Stimulated activated CD8-positive, alpha-beta memory T cell treated with anti-CD3 and anti-CD28 coated beads, Interleukin-7, amount 100 ng/mL, for 24 hours (primary cell): ENCODE measurements around the gene FAM20B.
"Not testable (repeated sequence)": the region's sequence is repeated elsewhere in the genome, so short reads cannot be mapped to it uniquely, and the experiment has no call there.

Experiments used
- DNase-seq: peaks from one replicate; pipeline ENCODE4 v3.0.0-alpha.2; 2020; ENCODE audit warnings: low read depth

FAM20B gene

DNA sequence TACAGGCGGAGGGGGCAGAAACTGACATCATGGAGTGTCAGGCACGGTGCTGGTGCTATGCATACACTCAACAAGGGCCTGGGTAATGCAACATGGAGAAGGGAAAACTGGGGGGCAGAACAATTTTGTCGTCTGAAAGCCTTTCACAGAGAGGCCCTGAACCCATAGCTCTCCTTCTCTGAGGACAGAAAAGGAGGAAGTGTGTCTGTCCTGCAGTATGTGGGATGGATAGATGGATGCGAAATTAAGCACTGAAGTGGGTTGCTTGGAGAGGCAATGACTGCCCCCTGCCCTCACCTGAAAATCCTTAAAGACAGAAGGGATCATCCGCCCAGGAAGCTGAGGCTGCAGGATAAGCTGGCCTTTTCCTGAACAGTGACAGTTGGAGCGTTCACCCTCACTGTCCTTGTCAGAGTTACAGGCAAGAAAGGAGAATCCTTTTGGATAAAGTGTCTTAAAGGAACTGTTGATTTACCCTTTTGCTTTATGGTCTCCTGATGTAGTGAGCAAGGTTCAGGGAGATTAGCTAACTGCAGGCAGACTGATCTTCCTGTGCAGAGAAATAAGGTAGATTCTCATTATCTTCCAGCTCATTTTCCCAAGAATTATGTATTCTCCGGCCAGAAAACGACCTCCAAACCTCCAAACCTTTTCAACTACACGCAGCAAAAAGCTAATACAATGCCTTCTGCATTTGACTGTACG, 1.6 kb upstream of the FAM20B start:
- DNase-seq, result no peak

DNA sequence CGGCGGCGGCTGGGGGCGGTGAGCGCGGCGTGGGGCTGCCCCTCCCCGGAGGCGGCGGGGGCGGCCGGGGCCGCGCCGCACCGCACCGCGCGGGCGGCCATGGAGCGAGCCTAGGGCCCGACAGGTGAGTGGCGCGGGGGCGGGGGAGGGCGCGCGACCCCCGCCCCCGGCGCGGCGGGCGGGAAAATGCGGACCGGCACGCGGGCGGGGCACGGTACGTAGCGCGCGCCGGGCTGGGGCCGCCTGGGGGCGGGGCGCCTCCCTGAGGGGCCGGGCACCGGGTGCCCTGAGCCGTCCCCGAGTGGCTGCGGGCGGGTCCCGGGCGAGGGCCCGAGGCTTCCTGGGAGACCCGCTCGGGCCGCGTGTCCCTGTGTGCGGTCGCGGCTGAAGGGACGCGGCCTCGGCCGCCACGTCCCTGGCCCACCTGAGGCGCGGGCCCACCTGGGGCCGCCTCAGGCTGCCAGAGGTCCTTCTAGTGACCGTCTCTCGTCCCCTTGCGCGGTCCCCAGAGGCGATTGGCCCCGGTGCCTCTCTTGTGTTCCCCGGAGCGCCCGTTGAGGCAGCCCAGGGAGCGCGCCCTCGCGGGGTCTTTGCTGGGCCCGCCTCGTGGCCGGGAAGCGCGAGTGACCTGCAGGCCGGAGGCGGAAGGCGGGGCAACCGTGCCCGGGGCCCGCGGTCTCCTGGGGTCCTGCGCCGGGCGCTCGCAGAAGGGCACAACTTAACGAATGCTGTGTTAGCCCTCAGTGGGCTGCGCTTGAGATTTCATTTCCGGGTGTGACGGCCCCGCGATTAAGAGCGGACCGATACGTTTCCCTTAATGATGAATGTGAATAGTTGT, 500 bp downstream of the FAM20B start:
- peak; percentile 41 for DNase-seq

DNA sequence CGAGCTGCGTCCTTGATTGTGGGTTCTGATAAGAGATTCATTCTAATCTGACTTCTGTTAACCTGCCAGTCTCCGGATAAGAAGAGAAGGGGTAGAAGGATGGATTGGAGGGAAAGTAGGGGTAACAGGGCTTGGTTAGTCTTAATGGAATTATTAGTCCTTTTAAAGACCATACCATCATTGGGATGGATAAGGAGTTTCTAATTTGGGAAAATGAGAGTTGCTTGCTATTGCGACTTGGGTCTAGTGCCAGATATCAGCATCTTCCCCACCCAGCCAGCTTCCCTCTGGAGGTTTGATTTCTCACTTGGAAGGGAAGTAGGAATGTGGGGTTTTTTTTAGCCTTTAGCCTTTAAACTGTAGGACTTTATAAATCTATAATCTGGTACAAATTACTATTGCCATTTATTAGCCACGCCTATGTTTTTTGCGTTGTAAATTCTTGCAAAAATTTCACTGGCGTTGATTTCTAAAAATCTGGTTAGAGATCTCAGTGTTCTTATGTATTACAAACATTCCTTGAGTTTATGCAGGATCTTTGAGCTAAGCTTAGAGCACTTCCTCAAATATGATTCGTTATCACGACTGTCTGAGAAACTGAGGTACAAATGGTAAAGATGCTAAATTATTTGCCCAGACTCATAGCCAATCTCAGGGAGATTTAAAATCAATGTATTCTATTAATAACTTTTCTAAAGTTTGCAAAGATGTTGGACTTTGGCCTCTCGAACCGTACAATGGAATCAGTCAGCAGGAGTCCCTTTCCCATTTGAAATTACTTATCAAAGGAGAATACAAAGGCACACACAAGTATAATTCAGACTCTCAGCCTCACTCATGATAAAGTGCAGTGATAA, 1.3 kb downstream of the FAM20B start:
- no peak for DNase-seq

DNA sequence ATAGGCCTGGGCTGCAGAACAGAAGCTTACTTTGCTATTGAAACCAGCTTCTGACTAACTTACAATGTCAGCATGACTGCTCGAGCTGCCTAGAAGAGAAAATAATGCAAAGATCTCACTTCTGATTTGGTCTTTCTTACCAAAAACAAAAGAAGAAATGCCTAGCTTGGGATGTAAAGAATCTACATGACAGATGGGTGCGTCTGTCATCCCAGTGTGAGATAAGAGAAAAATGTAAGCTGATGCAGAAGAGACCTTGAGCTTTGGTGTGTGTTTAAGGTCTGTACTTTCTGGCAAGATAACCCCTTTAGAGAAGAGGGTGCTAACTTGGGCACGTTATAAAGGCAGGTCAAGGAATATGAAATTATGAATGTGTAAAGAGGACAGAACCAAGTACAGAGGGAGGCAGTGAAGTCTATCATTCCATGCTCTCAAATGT, 3.6 kb downstream of the FAM20B start:
- no peak for DNase-seq

DNA sequence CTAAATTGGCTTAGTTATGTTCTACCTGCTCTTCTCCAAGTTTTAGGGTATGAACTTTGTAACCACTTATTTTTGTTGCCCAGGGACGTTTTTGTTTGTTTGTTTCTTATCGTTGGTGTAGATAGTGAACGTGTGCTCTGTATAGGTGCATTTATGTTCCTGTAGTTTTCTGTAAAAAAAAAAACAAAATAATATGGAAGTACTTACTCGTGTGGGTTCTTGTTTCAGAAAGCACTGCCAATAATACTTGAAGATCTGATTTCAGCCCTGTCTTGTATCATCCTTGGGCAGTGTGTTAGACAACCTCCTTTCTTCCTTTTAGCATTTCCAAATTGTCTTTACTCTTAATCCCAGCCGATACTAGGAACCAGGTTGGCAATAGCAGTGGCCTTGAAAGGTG, 4.4 kb downstream of the FAM20B start:
- DNase-seq, result no peak

DNA sequence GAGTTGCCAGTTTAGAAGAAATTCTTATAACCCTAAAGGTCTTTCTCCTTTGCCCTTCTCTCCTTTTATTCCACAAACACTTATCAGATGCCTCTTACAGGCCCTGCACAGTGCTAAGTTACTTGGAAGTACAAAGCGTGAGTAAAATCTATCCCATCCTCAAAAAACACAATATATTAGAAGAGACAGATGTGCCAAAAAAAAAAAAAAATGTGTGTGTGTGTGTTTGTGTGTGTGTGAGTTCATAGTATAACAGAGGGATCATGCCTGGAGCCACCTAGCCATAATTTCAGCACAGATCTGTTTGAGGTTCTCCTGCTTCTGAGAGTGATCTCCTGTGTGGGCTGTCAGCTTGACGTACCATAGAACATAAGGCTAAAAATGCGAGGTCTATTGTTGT, 5.0 kb downstream of the FAM20B start:
- DNase-seq, result no peak

DNA sequence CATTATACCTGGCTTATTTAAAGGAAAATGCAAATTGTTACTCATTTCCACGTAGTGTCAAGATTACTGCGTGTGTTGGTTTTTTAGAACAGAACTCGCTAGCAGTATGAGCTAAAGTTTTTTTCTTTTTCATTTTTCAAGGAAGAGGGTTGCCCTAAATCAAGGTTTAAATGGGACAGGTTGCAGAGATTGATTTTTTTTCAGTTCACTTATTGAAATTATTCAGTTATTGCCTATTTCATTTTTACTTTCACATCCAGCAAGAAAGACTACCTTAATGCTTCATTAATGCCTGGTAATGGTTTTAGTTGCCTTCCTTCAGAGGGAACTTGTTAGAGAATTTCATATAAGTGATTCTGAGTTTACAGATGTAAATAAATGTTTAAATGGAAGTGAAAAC, 5.6 kb downstream of the FAM20B start:
- DNase-seq, result no peak

DNA sequence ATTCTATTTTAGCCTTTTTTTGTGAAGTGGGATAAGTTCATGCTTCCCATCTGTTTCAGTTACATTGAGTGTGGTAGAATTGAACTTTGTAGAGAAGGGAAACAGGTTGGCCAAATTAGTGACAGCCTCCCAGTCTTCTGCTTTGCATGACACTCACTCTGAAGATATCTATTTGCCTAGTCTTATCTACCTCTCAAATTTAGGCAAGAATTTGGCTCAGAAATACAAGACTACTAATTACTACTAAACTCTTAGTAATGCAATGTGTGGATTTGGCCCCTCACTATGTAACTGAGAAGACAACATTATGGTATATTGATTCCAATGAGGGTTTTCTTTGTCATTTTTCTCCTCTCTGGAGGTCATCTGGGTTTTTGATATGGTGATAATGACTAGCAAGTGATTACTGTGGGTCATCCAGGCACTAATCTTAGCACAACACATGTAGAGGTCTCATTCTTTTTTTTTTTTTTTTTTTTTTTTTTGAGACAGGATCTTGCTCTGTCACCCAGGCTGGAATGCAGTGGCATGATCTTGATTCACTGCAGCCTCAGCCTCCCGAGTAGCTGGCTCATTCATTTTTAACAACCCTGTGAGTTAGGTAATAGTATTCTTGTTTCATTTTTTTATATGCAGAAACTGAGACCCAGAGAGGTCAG, 6.3 kb downstream of the FAM20B start:
- no peak for DNase-seq

DNA sequence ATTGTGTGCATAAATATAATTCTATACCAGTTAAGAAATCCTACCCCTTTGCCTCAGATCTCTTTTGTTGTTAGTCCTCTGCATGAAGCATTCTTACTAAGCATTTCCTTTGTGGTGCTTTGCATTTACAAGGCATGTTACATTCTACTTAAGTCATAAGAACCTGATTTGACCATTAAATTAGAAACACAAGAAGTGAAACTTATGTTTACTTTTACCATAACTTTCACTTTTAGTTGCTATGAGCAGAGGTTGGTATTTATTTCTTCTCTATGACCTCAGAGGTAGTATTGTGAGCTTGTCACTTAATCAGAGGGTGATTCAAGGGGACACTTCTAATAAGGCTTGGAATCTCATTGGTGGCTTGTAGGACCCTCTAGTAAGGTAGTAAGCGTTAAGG, 9.0 kb downstream of the FAM20B start:
- no peak for DNase-seq

DNA sequence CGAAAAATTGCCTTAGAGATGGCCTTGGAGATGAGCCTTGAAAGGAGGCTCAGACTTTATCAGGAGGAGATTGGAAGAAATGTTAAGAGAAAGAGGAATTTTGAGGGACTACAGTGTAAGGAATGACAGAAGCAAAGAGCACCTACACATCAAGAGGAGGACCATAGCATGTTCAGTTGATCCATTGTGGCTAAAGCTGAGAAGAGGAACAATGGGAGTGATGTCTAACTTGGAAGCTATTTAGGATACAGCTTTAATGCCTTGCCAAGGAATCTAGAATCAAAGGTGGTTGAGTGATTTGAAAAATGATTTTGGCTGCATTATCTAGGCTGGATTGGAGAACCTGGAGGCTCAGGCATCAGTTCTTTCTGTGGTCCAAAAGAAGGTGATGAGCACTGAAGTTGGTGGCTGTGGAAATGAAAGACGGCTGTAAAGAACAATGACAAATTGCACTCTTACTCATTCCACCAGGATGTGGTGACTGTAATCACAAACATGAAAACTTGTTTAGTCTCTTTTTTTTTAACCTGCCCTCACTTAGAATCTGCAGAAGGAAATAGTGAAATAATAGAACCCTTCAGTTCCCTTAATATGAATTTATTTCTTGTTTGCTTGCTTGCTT, 11.3 kb downstream of the FAM20B start:
- no peak for DNase-seq

DNA sequence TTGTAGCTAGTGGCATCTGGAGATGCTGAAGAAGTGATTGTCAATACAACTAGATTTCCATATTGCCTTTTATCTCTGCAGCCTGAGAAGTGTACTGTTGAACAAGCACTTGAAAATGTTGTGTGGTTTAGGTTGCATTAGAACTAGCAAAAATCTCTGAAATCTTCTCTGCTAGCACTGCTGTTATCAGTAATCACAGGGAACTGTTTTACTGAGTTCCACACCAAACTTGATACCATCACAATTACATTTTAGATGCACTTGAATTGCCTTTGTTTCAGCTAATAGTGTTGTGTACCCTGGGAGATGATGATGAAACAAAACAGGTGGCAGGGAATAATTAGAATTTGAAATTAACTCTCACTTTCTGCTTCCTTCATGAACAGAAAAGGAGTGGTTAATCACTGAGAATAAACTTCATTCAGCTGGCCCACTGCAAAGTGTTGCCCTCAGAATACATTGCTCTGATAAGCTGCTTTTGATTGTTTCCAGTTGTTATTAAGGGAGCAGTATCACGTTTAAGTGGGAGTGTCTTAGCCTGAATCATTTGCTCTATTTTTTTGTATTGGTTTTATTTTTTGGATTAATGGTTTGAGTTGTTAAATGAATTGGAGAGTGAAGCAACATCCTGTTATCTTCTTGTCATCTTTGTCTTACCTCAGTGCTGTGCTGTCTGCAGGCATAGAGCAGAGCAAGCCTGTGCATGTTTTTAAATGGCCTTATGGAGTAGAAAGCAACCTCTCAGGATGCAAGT, 13.0 kb downstream of the FAM20B start:
- DNase-seq, result no peak

DNA sequence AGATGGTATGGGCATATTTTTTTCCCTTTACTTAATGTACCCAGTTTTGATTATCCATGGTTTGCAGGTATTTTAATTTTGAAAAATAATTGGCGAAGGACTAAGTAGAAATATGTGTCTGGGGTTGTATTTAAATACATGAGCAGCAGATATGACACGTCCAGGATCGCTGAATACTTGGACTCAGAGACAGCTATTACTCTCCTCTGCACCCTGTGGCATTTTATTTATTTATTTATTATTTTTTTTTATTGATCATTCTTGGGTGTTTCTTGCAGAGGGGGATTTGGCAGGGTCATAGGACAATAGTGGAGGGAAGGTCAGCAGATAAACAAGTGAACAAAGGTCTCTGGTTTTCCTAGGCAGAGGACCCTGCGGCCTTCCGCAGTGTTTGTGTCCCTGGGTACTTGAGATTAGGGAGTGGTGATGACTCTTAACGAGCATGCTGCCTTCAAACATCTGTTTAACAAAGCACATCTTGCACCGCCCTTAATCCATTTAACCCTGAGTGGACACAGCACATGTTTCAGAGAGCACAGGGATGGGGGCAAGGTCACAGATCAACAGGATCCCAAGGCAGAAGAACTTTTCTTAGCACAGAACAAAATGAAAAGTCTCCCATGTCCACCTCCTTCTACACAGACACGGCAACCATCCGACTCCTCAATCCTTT, 13.9 kb downstream of the FAM20B start:
- DNase-seq, result not testable (repeated sequence)

DNA sequence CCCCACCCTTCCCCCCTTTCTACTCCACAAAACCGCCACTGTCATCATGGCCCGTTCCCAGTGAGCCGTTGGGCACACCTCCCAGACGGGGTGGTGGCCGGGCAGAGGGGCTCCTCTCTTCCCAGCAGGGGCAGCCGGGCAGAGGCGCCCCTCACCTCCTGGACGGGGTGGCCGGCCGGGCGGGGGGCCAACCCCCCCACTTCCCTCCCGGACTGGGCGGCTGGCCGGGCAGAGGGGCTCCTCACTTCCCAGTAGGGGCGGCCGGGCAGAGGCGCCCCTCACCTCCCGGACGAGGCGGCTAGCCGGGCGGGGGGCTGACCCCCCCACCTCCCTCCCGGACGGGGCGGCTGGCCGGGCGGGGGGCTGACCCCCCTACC, 14.5 kb downstream of the FAM20B start:
- DNase-seq, result not testable (repeated sequence)

DNA sequence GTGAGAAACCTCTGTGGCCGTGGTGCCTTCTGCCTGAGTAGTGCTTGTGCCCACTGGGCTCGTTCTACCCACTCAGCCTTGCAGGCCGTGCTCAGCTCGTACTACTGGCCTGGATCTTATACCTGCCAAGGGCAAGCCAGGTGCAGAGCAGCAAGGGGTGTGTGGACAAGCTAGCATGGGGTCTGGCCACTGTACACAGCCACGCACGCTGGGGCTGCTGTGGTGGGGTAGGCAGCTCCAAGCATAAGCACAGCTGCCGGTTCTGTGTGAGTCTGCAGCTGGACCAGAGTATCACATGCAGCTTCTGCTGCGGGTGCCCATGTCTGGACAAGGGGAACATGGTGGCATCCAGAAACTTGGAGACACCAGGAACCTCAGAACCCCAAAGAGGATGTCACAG, 16.4 kb downstream of the FAM20B start:
- no peak for DNase-seq

DNA sequence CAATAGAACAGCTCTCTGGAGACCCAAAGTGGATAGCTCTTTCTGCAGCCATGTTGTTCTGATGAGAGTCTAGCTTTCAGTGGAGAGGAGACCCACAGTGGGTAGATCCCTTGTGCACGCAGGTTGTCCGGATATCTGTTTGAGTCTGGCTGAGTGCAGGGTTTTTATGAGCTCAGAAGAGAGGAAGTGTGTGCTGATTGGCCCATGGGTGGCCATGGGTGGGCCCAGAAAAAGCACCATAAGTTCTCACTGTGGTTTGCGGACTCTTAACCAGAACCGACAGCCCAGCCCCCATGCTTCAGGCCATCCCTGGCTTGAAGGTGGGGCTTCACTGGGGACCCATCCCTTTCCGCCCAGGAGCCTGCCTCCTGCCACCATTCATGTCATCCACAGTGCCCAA, 17.0 kb downstream of the FAM20B start:
- DNase-seq, result no peak

DNA sequence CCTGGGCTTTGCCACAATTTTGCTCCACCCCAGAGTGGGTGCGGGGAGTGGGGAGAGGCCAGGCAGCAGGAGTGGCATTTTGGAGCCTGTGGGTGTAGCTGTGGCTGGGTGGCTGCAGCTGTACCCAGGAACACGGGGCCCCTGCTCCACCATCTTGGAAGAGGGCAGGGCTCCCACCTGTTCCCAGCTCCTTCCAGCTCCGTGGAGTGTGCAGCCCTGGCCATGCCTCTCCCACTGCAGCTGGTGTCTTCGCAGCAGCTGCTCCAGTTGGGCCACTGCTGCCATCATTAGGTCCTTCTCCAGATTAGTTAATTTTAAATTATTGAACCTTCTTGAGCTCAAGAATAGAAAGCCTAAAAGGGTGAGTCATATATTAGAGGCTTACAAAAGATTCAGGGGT, 17.6 kb downstream of the FAM20B start:
- no peak for DNase-seq

DNA sequence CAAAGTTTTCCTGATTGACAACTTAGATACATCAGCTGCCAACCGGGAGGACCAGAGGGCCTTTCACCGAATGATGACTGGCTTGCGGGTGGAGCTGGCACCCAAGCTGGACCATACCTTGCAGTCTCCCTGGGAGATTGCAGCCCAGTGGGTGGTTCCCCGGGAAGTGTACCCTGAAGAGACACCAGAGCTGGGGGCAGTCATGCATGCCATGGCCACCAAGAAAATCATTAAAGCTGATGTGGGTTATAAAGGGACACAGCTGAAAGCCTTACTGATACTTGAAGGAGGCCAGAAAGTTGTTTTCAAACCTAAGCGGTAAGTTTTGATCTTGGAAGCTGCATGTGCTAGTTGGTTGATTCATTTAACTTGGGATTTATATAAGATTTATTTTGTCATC, 18.2 kb downstream of the FAM20B start:
- DNase-seq, result no peak

DNA sequence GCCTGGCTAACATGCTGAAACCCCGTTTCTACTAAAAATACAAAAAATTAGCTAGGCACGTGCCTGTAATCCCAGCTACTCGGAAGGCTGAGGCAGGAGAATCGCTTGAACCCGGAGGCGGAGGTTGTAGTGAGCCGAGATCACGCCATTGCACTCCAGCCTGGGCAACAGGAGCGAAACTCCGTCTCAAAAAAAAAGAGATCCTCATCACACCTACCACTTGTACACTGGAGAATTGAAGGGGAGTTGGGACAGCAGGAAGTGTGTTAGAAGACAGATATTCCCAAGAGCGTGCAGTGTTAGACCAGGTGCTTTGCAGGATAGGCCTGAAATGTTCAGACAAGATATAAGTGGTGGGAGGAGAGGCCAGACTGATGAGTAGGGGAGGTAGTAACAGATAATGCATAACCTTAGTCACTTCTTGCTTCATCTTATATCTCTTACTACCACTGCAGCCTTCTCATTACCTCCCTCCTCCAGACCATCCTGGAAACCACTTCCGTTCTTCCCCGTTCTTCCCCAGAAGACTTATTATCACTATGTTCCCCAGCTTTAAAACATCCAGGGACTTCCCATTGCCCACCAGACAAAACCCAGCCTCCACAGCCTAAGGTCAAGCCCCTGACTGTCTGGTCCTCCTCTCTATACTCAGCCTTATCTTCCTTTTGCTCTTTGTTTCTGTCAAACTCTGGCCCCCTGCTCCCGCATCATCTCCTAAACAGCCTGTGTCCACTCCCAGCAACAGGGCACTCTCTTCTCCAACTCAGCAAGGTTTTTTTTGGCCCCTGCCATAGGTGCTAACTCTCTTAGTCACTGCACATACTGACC, 21.3 kb downstream of the FAM20B start:
- no peak for DNase-seq

DNA sequence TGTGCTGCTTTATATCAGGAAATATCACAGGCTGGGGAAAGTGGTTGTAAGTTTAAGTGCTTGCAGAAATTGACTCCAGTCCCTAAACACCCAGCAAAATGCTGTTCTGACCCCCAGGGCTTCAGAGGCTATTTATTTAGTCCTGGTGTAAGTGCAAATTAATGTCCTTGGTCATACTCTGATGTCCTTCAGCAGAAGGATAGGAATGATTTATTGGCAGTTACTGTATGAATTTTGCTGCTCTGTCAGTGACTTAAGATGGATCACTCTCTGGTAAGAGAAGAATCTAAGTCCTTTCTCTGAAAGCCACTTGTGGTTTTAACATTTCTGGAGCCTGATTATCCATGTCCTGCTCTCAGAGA, 21.9 kb downstream of the FAM20B start:
- DNase-seq, result no peak
